Aorta (tissue), 5 donors: ENCODE results near the gene FBN3. TPM values are rescaled to one million over a fixed set of nuclear protein-coding genes. Genes with fewer than 3 reads are reported as not detected.
A peak's percentile ranks its signal among the peaks of the same experiment; 100 is the strongest.

Source experiments
- ATAC-seq: fragments of 200-7000 bp; cut with Tn5 transposase; one replicate; pipeline ENCODE4 v1.9.1; 2022; ENCODE audit warnings: moderate library complexity; ENCODE audit not compliant: low FRiP score
- DNase-seq, 2 donors: peaks; one replicate each; pipeline ENCODE4 v3.0.0-alpha.2; 2020
- H3K27ac ChIP-seq, 2 donors: one replicate each; pipeline ENCODE4 v1.5.1; 2013; ENCODE audit warnings: low read length in 2 of 2, mild to moderate bottlenecking in 2 of 2, moderate library complexity in 2 of 2, control low read depth in 1 of 2, inconsistent platforms in 1 of 2, low read depth in 1 of 2
- H3K27me3 ChIP-seq, 2 donors: one replicate each; pipeline ENCODE4 v1.6.1; 2013; ENCODE audit warnings: control low read depth in 1 of 2, low read length in 1 of 2, mild to moderate bottlenecking in 1 of 2, moderate library complexity in 1 of 2; ENCODE audit not compliant: insufficient read depth in 2 of 2, control insufficient read depth in 1 of 2
- H3K36me3 ChIP-seq, 2 donors: one replicate each; pipeline ENCODE4 v1.6.1; 2013; ENCODE audit warnings: control low read depth in 1 of 2, low read length in 1 of 2, mild to moderate bottlenecking in 1 of 2; ENCODE audit not compliant: insufficient read depth in 2 of 2, control insufficient read depth in 1 of 2
- H3K4me1 ChIP-seq, 2 donors: one replicate each; pipeline ENCODE4 v1.6.1; 2013; ENCODE audit warnings: low read length in 2 of 2, control low read depth in 1 of 2, mild to moderate bottlenecking in 1 of 2, moderate library complexity in 1 of 2; ENCODE audit not compliant: insufficient read depth in 2 of 2, control insufficient read depth in 1 of 2
- H3K4me3 ChIP-seq, 2 donors: one replicate each; pipeline ENCODE4 v1.5.1; 2013; ENCODE audit warnings: low read length in 2 of 2, control low read depth in 1 of 2, mild to moderate bottlenecking in 1 of 2
- H3K9me3 ChIP-seq: one replicate; pipeline ENCODE4 v1.6.1; 2013; ENCODE audit warnings: mild to moderate bottlenecking, low read length; ENCODE audit not compliant: control insufficient read depth
- WGBS, 2 donors: extraction: QIAGEN DNeasy Blood & Tissue Kit; methylation state at CpG; one replicate each; pipeline ENCODE4 v1.1.7; 2013; 5-methylcytosine and 5-hydroxymethylcytosine counted together
- intact Hi-C, 2 donors: fragments of 100-400 bp; cut with DNase I; formaldehyde crosslinking; loops; one replicate each; pipeline versions ENCODE4 v1.14.2 to v1.15.0; 2022
- polyA plus RNA-seq, 2 donors: library from polyadenylated mRNA; stranded (reverse); fragments of 200-250 nt; gene quantifications; one replicate each; pipeline ENCODE4 v1.2.3, GENCODE V29; 2013
- total RNA-seq, 2 donors: library from RNA; stranded (reverse); fragmentation: NEBNext Ultra II Directional; extraction: Animal tissue kit (Norgen Biotek cat#: 25700); gene quantifications; one replicate each; pipeline ENCODE4 v1.2.1, GENCODE V29; 2021
- donor health status: healthy with polysubstance abuse.
- donor health status: Bipolar disorder and iron deficiency.
- donor health status: DM: no; HTN: no; CAD: no.
- donor health status: DM: no; HTN: no; CAD: no.
- donor health status: DM: yes; HTN: yes; CAD: no.

FBN3 gene
- total and polyA plus RNA-seq, 4 donors, result not detected

DNA sequence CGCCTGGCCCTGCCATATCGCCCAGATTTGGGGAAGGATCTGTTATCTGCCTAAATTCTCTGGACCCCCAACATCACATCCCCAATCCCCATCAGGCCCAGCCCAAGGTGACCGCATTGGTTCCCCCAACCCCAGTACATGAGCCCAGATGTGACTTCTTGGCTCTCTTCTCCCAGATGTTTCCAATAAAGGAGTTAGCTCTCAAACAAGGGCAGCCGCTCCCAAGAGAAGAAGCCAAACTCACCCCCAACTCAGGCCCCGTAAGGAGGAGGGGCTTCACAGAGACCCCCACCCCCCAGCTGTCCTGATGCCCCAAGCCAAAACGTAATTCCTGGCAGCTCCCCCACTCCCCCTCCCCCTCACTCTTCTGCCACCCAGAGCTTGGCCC is 6.9 kb downstream of the FBN3 start:
- DNase-seq, result no peak
- WGBS, 2 donors, result 52 to 63% methylated on average over 6 of the region's 6 CpGs
- Histone ChIP-seq H3K9me3 (no peaks in the 10 kb centered on the region), H3K4me3 (no peak overlapping the region), H3K27me3 (no peaks in the 10 kb centered on the region), H3K36me3 (no peaks in the 10 kb centered on the region), H3K4me1 (no peaks in the 10 kb centered on the region), H3K27ac (no peak overlapping the region)
- ATAC-seq, result no peak
- intact Hi-C loops, result no loop called here

DNA sequence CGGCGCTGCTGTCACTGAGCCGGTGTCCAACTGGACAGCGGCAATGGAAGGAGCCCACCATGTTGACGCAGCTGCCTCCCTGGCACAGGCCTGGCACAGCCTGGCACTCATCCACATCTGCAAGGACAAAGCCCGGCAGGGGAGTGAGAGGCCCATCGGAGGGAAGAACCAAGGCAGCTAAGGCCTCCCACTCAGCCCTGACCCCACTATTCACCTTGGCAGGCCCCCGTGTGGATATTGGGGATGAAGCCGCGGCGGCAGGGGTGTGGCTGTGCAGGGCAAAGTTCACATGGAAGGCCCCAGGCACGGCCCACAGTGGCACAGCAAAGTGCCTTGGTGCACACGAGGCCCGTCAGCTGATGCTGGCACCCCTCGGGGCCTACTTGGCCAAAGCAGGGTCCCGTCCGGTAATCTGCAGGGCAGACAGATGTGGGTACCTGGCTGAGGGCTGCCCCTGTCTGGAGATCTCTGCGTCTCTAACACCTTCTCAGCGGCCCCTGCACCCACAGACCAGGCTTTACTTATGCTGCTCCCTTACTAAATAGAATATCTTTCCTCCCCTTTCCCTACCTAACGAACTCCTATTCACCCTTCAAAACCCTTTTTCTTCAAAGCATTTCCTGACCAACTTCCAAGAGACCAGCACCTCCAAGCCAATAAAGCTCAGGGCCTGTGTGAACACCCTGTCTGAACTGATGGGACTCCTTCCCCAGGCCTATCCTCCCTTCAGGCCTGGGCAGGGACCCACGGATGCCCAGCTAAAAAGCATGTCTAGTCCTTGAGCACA is 7.5 kb downstream of the FBN3 start:
- no peak overlapping the region for H3K4me3 ChIP-seq
- H3K36me3 ChIP-seq, result no peaks in the 10 kb centered on the region
- ATAC-seq (peak; percentile 15), DNase-seq (no peak)
- no peak overlapping the region for H3K27ac ChIP-seq
- H3K27me3 ChIP-seq, result no peaks in the 10 kb centered on the region
- no peaks in the 10 kb centered on the region for H3K9me3 ChIP-seq
- intact Hi-C loops, result no loop called here
- 89 to 91% methylated on average over 21 of the region's 21 CpGs for WGBS, 2 donors
- H3K4me1 ChIP-seq, result no peaks in the 10 kb centered on the region

DNA sequence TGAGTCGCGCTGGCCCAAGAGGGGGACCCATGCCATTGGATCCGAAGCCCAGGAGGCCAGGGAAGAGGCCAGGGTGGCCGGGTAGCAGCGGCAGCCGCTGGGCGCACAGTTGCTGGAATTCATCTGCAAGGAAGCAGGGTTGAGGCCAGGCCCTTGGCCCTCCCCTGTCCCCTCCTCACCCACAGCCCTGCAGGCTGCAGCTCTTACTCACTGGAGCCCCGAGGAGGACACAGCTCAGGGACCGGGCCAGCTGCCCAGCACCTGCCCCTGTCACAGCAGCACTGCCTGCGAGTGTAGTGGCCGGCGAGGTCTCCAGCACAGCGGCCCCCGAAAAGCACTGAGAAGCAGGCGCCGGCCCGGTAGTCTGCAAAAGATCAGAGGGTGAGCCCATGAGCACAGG is 11.2 kb downstream of the FBN3 start:
- H3K36me3 ChIP-seq, result no peaks in the 10 kb centered on the region
- 92 to 93% methylated on average over 16 to 17 of the region's 17 CpGs for WGBS, 2 donors
- no peaks in the 10 kb centered on the region for H3K9me3 ChIP-seq
- intact Hi-C loops, result no loop called here
- no peaks in the 10 kb centered on the region for H3K27me3 ChIP-seq
- DNase-seq (no peak), ATAC-seq (no peak)
- no peak overlapping the region for H3K27ac ChIP-seq
- no peak overlapping the region for H3K4me3 ChIP-seq
- H3K4me1 ChIP-seq, result no peaks in the 10 kb centered on the region

DNA sequence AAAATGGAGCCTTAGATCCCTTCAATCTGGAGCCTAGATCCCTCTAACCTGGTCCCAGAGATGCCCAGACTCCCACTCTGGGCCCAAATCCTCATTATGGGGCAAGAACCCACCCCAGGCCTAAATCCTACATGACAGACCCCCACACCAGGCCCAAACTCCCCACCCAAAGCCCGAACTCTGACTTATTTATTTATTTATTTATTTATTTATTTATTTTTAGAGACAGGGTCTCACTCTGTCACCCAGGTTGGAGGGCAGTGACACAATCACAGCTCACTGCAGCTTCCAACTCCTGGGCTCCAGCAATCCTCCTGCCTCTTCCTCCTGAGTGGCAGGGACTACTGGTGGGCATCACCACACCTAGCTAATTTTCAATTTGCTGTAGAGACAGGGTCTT is 12.0 kb downstream of the FBN3 start:
- Histone ChIP-seq H3K4me1 (no peaks in the 10 kb centered on the region), H3K27ac (no peak overlapping the region), H3K27me3 (no peaks in the 10 kb centered on the region), H3K36me3 (no peaks in the 10 kb centered on the region), H3K9me3 (no peaks in the 10 kb centered on the region), H3K4me3 (no peak overlapping the region)
- intact Hi-C loops, result no loop called here
- whole genome bisulfite sequencing, 2 donors, result 98 to 100% methylated on average over 1 of the region's 1 CpG
- no peak for ATAC-seq
- DNase-seq, result no peak

DNA sequence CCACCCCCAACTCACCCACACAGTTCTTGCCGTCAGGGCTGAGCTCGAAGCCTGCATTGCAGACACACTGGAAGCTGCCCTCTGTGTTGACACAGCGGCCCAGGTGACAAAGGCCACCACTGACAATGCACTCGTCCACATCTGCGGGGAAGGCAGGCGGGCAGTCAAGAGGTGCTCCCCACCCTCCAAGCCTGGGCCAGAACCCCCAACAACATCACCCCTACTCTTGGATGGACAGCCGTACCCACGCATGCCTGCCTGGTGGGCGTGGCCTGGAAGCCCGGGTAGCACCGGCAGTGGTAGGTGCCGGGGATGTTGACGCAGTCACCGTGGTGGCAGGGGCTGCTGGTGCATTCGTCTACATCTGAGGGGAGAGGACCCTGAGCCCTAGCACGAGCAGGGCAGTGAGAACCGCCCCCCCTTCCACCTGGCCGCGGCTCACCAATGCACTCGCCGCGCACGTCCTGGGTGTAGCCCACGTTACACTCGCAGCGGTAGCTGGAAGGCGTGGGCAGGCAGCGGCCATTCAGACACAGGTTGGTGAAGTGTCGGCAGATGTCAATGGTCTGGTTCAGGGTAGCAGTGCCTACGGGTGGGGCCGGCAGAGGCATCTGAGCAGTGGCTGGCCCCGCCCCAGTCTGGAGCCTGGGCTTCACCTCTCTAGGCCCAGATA is 13.3 kb downstream of the FBN3 start:
- ATAC-seq (no peak), DNase-seq (no peak)
- WGBS, 2 donors, result 94% methylated on average over 32 of the region's 32 CpGs
- no peak overlapping the region for H3K4me3 ChIP-seq
- no peaks in the 10 kb centered on the region for H3K4me1 ChIP-seq
- H3K9me3 ChIP-seq, result no peaks in the 10 kb centered on the region
- intact Hi-C loops, result no loop called here
- no peak overlapping the region for H3K27ac ChIP-seq
- no peaks in the 10 kb centered on the region for H3K27me3 ChIP-seq
- H3K36me3 ChIP-seq, result no peaks in the 10 kb centered on the region

DNA sequence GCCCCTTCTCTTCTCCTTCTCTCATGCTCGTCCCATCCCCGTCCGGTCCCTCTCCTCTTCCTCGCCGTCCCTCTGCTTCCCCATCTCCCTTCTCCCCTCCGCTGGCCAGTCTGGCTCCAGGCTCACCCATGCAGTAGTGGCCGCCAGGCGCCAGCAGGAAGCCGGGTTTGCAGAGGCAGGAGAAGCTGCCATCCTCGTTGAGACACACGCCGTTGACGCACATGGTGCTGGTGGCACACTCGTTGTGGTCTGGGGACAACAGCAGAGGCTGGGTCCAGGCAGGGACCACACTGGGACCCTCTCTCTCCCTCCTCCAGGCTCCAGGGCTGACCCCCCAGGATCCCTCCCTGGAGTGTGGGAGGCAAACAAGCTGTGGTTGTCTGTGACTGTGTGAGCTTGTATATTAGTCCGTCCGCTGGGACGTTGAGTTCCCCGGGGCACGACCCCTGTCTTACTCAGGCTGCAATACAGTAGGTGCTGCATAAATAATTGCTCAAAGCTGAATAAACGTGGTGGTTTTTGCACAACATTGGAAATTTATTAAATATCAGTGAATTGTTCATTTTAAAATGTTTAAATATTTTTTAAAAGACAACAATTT is 16.4 kb downstream of the FBN3 start:
- ATAC-seq, result peak; percentile 36
- intact Hi-C loops, result no loop called here
- Histone ChIP-seq H3K36me3 (no peaks in the 10 kb centered on the region), H3K27me3 (no peaks in the 10 kb centered on the region), H3K4me3 (no peak overlapping the region), H3K27ac (no peak overlapping the region), H3K9me3 (no peaks in the 10 kb centered on the region), H3K4me1 (no peaks in the 10 kb centered on the region)
- WGBS, 2 donors, result 78 to 82% methylated on average over 20 of the region's 20 CpGs
- no peak for DNase-seq

DNA sequence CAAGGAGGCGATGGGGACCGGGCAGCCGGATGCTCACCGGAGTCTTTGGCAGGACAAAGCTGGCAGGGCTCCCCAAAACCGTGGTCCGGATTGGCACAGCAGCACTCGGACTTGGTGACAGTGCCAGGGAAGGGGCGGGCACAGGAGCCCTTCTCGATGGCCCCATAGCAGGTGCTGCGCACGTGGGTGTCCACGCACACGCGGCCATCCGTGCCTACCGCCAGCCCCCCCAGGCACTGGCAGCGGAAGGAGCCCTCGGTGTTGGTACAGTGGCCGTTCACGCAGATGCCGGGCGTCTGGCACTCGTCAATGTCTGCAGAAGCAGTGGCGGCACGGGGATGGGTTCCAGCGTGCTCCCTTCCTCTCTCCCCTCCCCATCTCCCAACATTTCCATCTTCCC is 17.9 kb downstream of the FBN3 start:
- Histone ChIP-seq H3K4me3 (no peak overlapping the region), H3K27ac (no peak overlapping the region), H3K4me1 (no peaks in the 10 kb centered on the region), H3K27me3 (no peaks in the 10 kb centered on the region), H3K9me3 (no peaks in the 10 kb centered on the region), H3K36me3 (no peaks in the 10 kb centered on the region)
- WGBS, 2 donors, result 65 to 72% methylated on average over 26 of the region's 26 CpGs
- intact Hi-C loops, result no loop called here
- ATAC-seq (no peak), DNase-seq (no peak)

DNA sequence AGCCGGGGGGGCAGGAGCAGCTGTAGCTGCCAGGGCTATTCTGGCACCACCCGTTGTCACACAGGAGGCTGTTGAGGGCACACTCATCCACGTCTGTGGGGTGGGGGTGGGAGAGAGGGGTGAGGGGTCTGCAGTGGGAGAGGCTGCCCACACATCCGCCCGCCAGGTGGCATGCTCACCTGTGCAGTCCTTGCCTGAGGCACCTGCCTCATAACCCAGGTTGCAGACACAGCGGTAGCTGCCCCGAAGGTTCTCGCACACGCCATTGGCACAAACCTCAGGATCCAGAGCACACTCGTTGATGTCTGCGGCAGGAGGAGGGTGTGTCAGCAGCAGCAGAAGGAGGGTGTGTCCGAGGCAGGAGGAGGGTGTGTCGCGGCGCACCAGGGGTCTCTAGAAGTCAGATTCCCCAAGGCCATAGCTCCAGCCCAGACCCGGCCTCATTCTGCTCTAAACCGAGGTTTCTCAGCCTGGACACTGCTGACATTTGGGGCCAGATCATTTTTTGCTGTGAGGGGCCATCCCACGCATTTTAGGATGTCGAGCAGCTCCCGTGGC is 20.3 kb downstream of the FBN3 start:
- Histone ChIP-seq H3K36me3 (no peaks in the 10 kb centered on the region), H3K4me1 (no peaks in the 10 kb centered on the region), H3K4me3 (no peak overlapping the region), H3K9me3 (no peaks in the 10 kb centered on the region), H3K27ac (no peak overlapping the region), H3K27me3 (no peaks in the 10 kb centered on the region)
- intact Hi-C loops, result no loop called here
- no peak for ATAC-seq
- 85 to 90% methylated on average over 20 of the region's 20 CpGs for WGBS, 2 donors
- no peak for DNase-seq
